Activated T-cell treated with anti-CD3 and anti-CD28 coated beads for 24 hours (primary cell): ENCODE results near the gene NALCN.

ENCODE experiments used
- DNase-seq: peaks from one replicate; pipeline ENCODE4 v3.0.0-alpha.2; 2020; ENCODE audit warnings: low read depth

NALCN gene

GRCh38 chr13:101025519-101025918 is 390.8 kb downstream of the NALCN start:
- DNase-seq: no peak

- DNase-seq: no peak
These were observed 397.2 kb downstream of the NALCN start for GRCh38 chr13:101019126-101019525.

DNA sequence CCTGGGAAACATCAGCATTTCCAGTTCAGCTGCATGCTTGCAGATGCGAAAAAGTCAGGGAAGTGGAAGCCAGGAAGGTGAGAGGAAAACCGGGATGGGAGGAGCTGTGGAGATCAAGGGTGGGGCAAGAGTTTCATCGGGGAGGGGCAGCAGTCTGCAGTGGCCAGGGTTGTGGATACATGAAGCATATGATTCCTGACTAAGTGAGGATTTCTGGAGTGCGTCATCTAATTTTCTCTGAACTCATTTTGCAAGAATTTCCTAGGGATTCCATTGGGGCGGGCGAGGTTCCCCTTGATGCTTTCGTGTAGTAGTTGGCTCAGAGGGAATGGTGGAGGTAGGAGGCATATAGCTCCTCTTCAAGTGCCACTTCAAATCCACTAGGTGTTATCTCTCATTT is 397.6 kb downstream of the NALCN start:
- DNase-seq: no peak

- DNase-seq: no peak
These were observed 399.0 kb downstream of the NALCN start for GRCh38 chr13:101017123-101017872.

- DNase-seq: no peak
These were observed 399.8 kb downstream of the NALCN start for GRCh38 chr13:101016475-101016874.

DNA sequence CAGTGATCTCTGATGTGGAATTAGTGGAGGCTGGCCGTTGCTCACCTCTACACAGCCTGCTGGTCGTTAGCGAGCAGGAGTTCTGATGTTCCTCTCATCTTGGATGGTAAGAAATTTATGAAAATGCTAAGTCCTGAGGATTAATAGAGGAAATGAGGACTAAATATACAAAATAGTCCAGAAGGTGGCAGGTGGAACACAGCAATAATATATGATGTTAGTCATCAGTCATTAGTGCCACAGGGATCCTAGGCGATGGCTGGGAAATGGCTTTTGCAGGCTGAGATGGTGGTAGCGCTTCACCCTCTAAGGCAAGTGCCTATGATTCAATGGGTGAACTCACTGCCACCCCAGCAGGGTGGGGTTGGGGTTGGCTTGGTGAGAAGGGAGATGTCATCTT is 403.1 kb downstream of the NALCN start:
- DNase-seq: no peak

DNA sequence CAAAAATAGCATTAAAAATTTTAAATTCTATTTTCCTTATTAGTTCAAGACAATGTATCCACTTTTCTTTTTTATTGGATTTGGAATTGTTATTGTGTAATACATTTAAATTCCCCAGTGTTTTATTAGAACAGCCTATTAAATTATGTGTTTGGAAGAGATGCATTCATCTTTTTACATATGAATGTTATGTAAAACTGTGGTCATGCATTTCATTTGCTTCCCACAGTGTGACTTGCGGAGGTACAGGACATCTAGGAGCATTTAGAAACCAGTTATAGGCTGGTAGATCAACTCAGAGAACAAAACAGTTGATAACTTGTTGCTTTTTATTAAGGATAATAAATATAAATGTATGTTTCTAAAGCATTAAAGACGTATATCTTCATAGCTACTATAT is 406.2 kb downstream of the NALCN start:
- DNase-seq: no peak

- no peak for DNase-seq
These were observed 409.1 kb downstream of the NALCN start for GRCh38 chr13:101007245-101007644.
